ENCODE measurements around the gene STYXL1. TPM values are rescaled to one million over a fixed set of nuclear protein-coding genes. Genes with fewer than 3 reads are reported as not detected.

STYXL1 gene
- total RNA-seq, 1 donor from 2014 or later: 0.96 TPM

- peak overlapping the region in 1 of 2 donors; percentile 42 for H3K27ac ChIP-seq
- intact Hi-C loops (cut with DNase I): no loop called here
- DNase-seq (ENCODE audit: low spot score in 2 of 2): peak in 1 of 2 donors; percentile 64
- no peaks in the 10 kb centered on the region for H3K9me3 ChIP-seq
- H3K27me3 ChIP-seq: no peaks in the 10 kb centered on the region
- peaks cover 50 to 61% of the 10 kb centered on the region in 2 donors for H3K36me3 ChIP-seq
- H3K4me3 ChIP-seq: no peak overlapping the region
- H3K4me1 ChIP-seq: no peaks in the 10 kb centered on the region
- TF ChIP-seq, protein P1, sequence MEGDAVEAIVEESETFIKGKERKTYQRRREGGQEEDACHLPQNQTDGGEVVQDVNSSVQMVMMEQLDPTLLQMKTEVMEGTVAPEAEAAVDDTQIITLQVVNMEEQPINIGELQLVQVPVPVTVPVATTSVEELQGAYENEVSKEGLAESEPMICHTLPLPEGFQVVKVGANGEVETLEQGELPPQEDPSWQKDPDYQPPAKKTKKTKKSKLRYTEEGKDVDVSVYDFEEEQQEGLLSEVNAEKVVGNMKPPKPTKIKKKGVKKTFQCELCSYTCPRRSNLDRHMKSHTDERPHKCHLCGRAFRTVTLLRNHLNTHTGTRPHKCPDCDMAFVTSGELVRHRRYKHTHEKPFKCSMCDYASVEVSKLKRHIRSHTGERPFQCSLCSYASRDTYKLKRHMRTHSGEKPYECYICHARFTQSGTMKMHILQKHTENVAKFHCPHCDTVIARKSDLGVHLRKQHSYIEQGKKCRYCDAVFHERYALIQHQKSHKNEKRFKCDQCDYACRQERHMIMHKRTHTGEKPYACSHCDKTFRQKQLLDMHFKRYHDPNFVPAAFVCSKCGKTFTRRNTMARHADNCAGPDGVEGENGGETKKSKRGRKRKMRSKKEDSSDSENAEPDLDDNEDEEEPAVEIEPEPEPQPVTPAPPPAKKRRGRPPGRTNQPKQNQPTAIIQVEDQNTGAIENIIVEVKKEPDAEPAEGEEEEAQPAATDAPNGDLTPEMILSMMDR (IDR thresholded peaks at IDR 0.05): no peak
Observed at GRCh38 chr7:75979759-75980429, 67.9 kb downstream of the STYXL1 start.

- DNase-seq (ENCODE audit: low spot score in 2 of 2): peak in 1 of 2 donors; percentile 79
- peaks cover 38 to 51% of the 10 kb centered on the region in 2 donors for H3K36me3 ChIP-seq
- H3K9me3 ChIP-seq: no peaks in the 10 kb centered on the region
- no peak overlapping the region for H3K4me3 ChIP-seq
- no peaks in the 10 kb centered on the region for H3K27me3 ChIP-seq
- H3K27ac ChIP-seq: no peak overlapping the region
- TF ChIP-seq, protein P1 (IDR thresholded peaks at IDR 0.05): no peak
- H3K4me1 ChIP-seq: no peaks in the 10 kb centered on the region
- intact Hi-C loops (cut with DNase I): no loop called here
Observed at GRCh38 chr7:75977743-75978142, 70.1 kb downstream of the STYXL1 start.

DNA sequence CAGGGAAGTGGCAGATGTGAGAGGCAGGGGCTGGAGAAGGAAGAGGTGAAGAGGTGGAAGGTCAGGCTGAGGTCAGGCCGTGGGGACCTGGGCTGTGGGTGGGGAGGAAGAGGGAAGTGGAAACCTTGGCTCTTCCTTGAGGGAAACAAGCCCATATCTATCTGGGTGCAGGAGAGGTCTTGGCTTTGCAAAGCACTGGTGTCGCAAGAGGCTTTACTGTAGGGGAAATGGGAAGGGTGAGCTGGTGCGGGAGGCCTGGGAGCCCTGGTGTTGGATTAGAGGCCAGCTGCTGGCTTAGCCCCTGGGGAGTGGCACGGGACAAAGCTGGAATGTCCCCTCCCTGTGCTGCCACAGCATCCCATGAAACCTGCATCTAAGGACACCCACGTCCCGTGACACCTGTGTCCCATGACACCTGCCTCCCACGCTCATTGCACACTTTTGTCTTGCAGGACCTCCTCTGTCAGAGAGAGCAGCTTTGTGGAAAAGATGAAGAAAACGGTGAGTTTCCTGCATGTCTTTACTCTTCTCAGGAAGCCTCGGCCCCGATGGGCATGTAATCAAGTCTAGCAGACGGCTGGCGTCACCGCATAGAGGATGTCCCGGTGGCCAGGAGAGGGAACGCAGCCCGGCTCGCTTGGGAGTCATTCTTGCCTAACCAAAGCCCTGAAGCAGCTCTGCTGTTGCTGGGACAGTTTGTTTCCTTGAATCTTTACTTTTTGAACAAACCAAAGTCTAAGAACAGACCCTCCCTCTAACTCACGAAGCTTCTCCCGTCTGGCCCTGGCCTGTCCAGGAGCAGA, 75.6 kb downstream of the STYXL1 start:
- no peak overlapping the region for H3K27ac ChIP-seq
- no peak overlapping the region for H3K4me3 ChIP-seq
- no peaks in the 10 kb centered on the region for H3K27me3 ChIP-seq
- TF ChIP-seq, protein P1 (IDR thresholded peaks at IDR 0.05): no peak
- no peaks in the 10 kb centered on the region for H3K9me3 ChIP-seq
- H3K4me1 ChIP-seq: peaks cover 6 to 10% of the 10 kb centered on the region in 2 donors
- DNase-seq (ENCODE audit: low spot score in 2 of 2): peak in 1 of 2 donors; percentile 77
- peaks cover 7 to 23% of the 10 kb centered on the region in 2 donors for H3K36me3 ChIP-seq
- intact Hi-C loops (cut with DNase I): no loop called here

- H3K27ac ChIP-seq: no peak overlapping the region
- H3K36me3 ChIP-seq: peaks cover 7 to 23% of the 10 kb centered on the region in 2 donors
- H3K4me1 ChIP-seq: peaks cover 9 to 12% of the 10 kb centered on the region in 2 donors
Observed at GRCh38 chr7:75971309-75971960, 76.4 kb downstream of the STYXL1 start.

More at GRCh38 chr7:75971309-75971960, 76.4 kb downstream of the STYXL1 start:
- TF ChIP-seq, protein P1 (IDR thresholded peaks at IDR 0.05): no peak
- intact Hi-C loops (cut with DNase I): no loop called here
- H3K27me3 ChIP-seq: no peaks in the 10 kb centered on the region
- H3K9me3 ChIP-seq: no peaks in the 10 kb centered on the region
- H3K4me3 ChIP-seq: no peak overlapping the region
- DNase-seq (ENCODE audit: low spot score in 2 of 2): no peak
